Activated CD4-positive, alpha-beta T cell treated with anti-CD3 and anti-CD28 coated beads, Interleukin-2, Interleukin-4, amounts not matched to agents 100 ng/mL and 50 ng/mL, durations not matched to agents 16 hours and 8 hours (primary cell): ENCODE results near the gene EFR3B.
"Not testable (repeated sequence)": the region's sequence is repeated elsewhere in the genome, so short reads cannot be mapped to it uniquely, and the experiment has no call there.

ENCODE experiments used
- DNase-seq: peaks from one replicate; pipeline ENCODE4 v3.0.0-alpha.2; 2020; ENCODE audit warnings: low spot score

Gene EFR3B

GRCh38 chr2:25041928-25042320 is at the start of gene EFR3B:
Gene EFR3B (plus strand): TSS chr2:25042076. CDS start chr2:25042313, 237 bp downstream.
- DNase-seq = peak; percentile 88

GRCh38 chr2:24993406-24994145 is 48.3 kb upstream of the EFR3B start:
- DNase-seq = no peak

GRCh38 chr2:24994146-24994724 is 47.6 kb upstream of the EFR3B start:
- DNase-seq = no peak

GRCh38 chr2:24999097-24999496 is 42.8 kb upstream of the EFR3B start:
- not testable (repeated sequence) for DNase-seq

- DNase-seq = no peak
These were observed 41.8 kb upstream of the EFR3B start for GRCh38 chr2:25000036-25000435.

GRCh38 chr2:25000503-25001324 is 41.2 kb upstream of the EFR3B start:
- no peak for DNase-seq

- no peak for DNase-seq
These were observed 40.6 kb upstream of the EFR3B start for GRCh38 chr2:25001325-25001637.

GRCh38 chr2:25002066-25002465 is 39.8 kb upstream of the EFR3B start:
- DNase-seq = no peak

GRCh38 chr2:25009954-25010353 is 31.9 kb upstream of the EFR3B start:
- DNase-seq = no peak

GRCh38 chr2:25011342-25011741 is 30.5 kb upstream of the EFR3B start:
- DNase-seq = not testable (repeated sequence)

- DNase-seq = no peak
These were observed 27.2 kb upstream of the EFR3B start for GRCh38 chr2:25014631-25015030.

- no peak for DNase-seq
These were observed 23.2 kb upstream of the EFR3B start for GRCh38 chr2:25018681-25019080.

- DNase-seq = no peak
These were observed 20.0 kb upstream of the EFR3B start for GRCh38 chr2:25021791-25022362.

GRCh38 chr2:25023333-25023732 is 18.5 kb upstream of the EFR3B start:
- DNase-seq = no peak

- no peak for DNase-seq
These were observed 16.5 kb upstream of the EFR3B start for GRCh38 chr2:25025229-25026007.

GRCh38 chr2:25026008-25026530 is 15.8 kb upstream of the EFR3B start:
- no peak for DNase-seq

GRCh38 chr2:25029183-25029554 is 12.7 kb upstream of the EFR3B start:
- no peak for DNase-seq

GRCh38 chr2:25030702-25031101 is 11.2 kb upstream of the EFR3B start:
- DNase-seq = no peak

GRCh38 chr2:25032094-25032493 is 9.8 kb upstream of the EFR3B start:
- DNase-seq = no peak

- DNase-seq = no peak
These were observed 9.0 kb upstream of the EFR3B start for GRCh38 chr2:25032901-25033300.

GRCh38 chr2:25034081-25034480 is 7.8 kb upstream of the EFR3B start:
- DNase-seq = no peak
